Measurements from ENCODE around the gene EBF4. TPM values are rescaled to one million over a fixed set of nuclear protein-coding genes. Genes with fewer than 3 reads are reported as not detected.

The EBF4 gene, protein sequence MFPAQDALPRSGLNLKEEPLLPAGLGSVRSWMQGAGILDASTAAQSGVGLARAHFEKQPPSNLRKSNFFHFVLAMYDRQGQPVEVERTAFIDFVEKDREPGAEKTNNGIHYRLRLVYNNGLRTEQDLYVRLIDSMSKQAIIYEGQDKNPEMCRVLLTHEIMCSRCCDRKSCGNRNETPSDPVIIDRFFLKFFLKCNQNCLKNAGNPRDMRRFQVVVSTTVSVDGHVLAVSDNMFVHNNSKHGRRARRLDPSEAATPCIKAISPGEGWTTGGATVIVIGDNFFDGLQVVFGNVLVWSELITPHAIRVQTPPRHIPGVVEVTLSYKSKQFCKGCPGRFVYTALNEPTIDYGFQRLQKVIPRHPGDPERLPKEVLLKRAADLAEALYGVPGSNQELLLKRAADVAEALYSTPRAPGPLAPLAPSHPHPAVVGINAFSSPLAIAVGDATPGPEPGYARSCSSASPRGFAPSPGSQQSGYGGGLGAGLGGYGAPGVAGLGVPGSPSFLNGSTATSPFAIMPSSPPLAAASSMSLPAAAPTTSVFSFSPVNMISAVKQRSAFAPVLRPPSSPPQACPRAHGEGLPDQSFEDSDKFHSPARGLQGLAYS
- total RNA-seq (2014; rRNA removed; shearing (Covaris generic); ENCODE audit: low replicate concordance) = not detected in 2 replicates

DNA sequence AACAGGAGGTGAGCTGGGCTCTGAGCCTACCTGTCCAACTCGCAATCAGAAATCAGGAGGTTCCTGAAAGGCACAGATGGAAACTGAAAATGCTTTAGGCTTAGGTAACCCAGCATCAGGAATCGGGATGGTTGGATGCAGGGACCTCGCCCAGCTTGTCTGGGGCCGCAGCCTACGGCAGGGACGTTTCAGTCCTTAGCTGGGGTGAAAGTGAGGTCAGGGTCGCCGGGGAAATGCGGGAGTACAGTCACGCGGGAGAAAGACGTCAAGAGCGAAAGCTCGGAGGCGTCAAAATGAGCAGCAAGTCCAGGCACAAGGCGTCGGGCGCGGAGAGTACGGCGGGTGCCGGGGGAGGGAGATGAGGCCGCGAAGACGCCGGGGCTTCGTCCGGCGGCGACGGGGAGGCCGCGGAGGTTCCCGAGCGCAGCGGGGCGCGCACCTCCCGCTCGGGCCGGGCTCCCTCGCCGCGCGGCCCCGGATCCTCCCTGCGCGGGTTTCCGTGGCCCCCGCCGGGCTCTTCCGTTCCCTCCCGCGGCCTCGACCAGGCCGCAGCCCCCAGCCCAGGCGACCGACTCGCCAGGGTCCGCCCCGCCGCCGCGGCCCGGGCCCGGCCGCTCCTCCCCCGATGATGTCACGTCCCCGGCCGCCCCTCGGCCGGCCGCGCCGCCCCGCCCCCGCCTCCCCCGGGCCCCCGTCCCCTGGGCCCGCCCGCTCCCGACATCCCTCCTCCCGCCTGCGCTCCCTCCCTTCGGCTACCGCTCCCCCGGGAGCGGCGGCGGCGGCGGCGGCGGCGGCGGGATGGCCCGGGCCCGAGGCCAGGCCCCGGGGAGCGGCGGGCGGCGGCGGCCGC, at the start of gene EBF4:
Gene EBF4, plus strand, starts transcription at position 745 of the 850 bp plus-strand sequence. CDS start 866 bp downstream, outside the sequence.
- Histone ChIP-seq H3K4me3 (no peak within 1 kb of the TSS), H3K36me3 (no peaks in the 10 kb centered on the region), H3K9me3 (no peaks in the 10 kb centered on the region), H3K27me3 (peaks cover 13% of the 10 kb centered on the region)
- no peak for DNase-seq

DNA sequence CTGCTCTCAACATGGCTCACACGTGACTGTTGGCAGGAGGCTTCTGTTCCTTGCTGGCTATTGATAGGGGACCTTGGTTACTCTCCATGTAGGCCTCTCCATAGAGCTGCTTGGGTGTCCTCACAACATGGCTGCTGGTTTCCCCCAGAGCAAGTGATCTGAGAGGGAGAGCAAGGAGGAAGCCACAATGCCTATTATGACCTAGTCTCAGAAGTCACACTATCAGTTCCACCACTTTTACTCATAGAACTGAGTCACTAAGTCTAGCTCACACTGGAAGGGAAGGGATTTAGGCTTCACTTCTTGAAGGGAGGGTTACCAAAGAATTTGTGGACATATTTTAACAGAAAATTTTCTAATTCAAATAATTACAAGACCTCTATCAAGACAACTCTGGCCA, 48.9 kb upstream of the EBF4 start:
- no peak for DNase-seq
- Histone ChIP-seq H3K9me3 (no peaks in the 10 kb centered on the region), H3K36me3 (no peaks in the 10 kb centered on the region; the same call in 1 of the 2 replicates), H3K4me3 (no peak overlapping the region), H3K27me3 (no peaks in the 10 kb centered on the region)

DNA sequence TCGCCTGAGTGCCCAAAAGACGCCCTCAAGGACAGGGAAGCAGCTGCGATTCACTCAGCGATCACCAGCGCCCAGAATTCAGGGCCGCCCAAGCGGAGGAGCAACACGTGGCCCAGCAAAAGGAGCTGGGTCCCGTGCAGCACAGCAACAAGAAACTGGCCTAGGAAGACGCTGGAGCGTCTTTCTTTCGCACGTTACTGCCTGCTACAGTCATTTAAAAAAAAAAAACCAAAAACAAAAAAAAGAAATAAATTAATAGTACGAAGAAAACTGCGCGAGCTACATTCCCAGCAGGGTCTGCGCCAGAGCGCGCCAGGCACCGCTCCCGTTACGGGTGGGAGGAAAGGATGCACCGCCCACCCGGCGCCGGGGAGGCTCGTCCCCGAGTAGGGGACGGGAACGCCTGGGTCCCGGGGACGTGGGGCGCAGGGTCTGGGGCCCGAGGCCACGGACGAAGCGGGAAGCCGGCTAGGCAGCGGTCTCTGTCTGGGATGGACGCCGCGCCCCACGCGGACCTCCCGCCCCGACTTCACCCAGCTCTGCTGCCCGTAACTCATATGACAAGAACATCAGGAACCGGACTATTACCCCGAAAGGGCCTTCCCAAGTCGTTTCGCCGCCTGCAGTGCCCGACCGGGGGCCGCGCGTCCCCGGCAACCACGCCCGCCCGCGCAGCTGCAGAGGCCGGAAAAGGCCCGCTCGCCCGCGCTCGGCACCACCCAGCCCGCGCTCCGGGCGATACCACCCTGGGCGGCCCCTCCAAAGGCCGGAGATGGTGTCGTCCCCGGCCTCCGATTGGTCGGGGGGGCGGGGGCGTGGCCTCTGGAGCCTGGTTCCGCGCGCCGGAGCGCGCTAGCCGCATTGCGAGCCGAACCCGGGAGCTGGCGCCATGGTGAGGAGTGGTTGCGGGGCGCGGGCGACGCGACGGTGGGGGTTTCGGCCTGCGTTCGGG, 40.5 kb upstream of the EBF4 start, which contains the start of gene NOP56:
Gene NOP56, plus strand, starts transcription at position 861 of the 952 bp plus-strand sequence. Its CDS starts 29 bp downstream, at position 890.
- Histone ChIP-seq H3K4me3 (peak within 1 kb of the TSS; percentile 81), H3K36me3 (peaks cover 44% of the 10 kb centered on the region), H3K9me3 (no peaks in the 10 kb centered on the region), H3K27me3 (no peaks in the 10 kb centered on the region)
- peak; percentile 88 for DNase-seq

DNA sequence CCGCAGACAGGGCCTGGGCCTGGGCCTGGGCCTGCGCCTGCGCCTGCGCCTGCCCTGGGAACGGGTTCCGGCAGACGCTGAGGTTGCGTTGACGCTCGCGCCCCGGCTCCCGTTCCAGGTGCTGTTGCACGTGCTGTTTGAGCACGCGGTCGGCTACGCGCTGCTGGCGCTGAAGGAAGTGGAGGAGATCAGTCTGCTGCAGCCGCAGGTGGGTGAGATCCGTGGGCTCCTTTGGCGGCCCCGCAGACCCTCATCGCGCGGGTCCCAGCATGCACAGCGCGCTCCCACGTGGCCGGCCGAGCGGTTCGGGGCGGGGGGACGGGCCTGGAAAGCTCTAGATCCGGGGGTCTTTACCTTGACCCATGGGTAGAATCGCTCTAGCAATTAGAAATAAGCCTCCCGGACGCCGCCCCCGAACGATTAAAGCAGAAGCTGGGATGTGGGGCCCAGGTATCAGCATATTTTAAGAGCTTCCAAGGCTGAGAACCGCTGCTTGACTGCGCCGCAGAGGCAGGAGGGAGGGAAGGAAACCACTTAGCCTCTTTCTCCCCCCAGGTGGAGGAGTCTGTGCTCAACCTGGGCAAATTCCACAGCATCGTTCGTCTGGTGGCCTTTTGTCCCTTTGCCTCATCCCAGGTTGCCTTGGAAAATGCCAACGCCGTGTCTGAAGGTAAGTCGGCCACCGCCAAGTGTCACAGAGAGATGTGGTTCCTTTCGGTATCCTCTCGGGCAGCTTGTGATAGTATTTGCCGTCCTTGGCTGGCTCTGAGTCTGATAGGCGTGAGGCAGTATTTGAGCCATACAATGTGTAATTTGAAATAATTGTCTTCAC, 39.6 kb upstream of the EBF4 start:
- Histone ChIP-seq H3K36me3 (peaks cover 53% of the 10 kb centered on the region), H3K9me3 (no peaks in the 10 kb centered on the region), H3K4me3 (peak overlapping the region; percentile 81), H3K27me3 (no peaks in the 10 kb centered on the region)
- DNase-seq = peak; percentile 30

DNA sequence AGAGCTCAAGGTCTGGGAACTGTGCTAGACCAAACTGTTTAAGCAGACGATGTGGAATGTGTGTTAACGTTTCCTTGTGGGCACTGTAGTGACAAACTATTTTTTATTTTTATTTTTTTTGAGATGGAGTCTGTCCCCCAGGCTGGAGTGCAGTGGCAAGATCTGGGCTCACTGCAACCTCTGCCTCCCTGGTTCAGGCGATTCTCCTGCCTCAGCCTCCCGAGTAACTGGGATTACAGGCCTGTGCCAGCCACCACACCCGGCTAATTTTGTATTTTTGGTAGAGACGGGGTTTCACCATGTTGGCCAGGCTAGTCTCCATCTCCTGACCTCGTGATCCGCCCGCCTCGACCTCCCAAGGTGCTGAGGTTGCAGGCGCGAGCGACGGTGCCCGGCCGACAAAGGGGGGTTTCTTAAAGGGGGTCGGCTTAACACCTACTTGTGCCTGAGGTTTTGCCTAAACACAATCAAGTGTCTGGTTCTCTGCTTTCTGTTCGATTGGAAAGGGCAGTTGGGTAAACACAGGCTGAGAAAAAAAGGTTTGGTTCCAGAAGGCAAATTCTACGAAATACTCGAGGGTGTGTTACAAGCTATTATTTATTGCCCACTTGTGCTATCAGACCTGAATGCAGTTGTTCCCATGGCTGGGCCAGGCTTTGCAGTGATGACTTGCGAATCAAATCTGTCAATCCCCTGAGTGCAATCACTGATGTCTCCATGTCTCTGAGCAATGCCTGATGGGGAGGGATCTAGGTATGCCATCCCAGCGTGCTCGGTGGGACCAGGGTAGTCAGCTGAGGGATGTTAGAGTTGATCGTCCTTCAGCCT, 38.8 kb upstream of the EBF4 start:
- no peak for DNase-seq
- Histone ChIP-seq H3K36me3 (peaks cover 60% of the 10 kb centered on the region), H3K27me3 (no peaks in the 10 kb centered on the region), H3K4me3 (peak overlapping the region; percentile 81), H3K9me3 (no peaks in the 10 kb centered on the region)

DNA sequence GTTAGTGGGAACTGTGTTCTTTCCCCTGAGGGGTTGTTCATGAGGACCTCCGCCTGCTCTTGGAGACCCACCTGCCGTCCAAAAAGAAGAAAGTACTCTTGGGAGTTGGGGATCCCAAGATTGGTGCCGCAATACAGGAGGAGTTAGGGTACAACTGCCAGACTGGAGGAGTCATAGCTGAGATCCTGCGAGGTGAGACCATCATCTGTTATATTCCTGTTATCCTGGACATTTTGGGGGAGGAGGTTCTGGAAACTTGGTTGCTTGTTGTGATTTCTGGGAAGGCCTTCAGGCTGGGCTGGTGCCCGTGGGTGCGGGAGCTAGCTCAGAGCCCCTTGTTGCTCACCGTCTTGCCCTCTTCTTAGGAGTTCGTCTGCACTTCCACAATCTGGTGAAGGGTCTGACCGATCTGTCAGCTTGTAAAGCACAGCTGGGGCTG, 38.2 kb upstream of the EBF4 start:
- Histone ChIP-seq H3K9me3 (no peaks in the 10 kb centered on the region), H3K4me3 (peak overlapping the region; percentile 81), H3K27me3 (no peaks in the 10 kb centered on the region), H3K36me3 (peaks cover 60% of the 10 kb centered on the region)
- DNase-seq = no peak

DNA sequence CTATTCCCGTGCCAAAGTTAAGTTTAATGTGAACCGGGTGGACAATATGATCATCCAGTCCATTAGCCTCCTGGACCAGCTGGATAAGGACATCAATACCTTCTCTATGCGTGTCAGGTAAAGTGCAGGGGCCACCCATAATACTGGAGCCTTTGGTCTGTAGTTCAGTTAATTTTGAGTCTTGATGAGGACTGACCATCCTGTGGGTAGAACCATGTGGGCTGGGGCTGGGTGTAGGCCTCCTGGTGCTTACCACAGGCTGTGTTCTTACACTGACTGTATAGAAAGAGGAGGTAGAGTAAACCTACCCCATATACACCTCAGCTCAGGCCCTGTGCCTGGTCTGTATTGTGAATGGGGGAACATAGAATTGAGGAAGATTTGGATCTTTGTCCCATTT, 37.7 kb upstream of the EBF4 start:
- Histone ChIP-seq H3K4me3 (peak overlapping the region; percentile 81), H3K9me3 (no peaks in the 10 kb centered on the region), H3K27me3 (no peaks in the 10 kb centered on the region), H3K36me3 (peaks cover 60% of the 10 kb centered on the region)
- no peak for DNase-seq

DNA sequence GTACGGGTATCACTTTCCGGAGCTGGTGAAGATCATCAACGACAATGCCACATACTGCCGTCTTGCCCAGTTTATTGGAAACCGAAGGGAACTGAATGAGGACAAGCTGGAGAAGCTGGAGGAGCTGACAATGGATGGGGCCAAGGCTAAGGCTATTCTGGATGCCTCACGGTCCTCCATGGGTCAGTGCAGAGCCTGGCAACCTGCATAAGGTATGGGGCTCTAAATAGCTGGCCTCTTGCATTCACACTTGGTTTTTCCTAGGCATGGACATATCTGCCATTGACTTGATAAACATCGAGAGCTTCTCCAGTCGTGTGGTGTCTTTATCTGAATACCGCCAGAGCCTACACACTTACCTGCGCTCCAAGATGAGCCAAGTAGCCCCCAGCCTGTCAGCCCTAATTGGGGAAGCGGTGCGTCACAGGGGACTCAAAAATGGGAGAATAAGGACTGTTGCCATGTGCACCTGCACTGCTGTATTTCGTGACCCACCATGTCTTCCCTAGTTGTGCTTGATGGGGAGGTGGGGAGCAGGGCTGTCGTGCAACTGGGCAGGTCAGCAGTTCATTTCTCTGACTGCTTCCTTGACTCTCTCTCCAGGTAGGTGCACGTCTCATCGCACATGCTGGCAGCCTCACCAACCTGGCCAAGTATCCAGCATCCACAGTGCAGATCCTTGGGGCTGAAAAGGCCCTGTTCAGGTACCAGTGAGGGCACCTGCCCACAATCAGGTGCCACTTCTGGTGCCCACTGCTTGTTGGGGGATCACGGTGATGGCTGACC, 37.1 kb upstream of the EBF4 start:
- no peaks in the 10 kb centered on the region for H3K27me3 ChIP-seq
- peaks cover 60% of the 10 kb centered on the region for H3K36me3 ChIP-seq
- H3K9me3 ChIP-seq = no peaks in the 10 kb centered on the region
- no peak overlapping the region; the same call in 1 of the 2 replicates for H3K4me3 ChIP-seq
- no peak for DNase-seq

DNA sequence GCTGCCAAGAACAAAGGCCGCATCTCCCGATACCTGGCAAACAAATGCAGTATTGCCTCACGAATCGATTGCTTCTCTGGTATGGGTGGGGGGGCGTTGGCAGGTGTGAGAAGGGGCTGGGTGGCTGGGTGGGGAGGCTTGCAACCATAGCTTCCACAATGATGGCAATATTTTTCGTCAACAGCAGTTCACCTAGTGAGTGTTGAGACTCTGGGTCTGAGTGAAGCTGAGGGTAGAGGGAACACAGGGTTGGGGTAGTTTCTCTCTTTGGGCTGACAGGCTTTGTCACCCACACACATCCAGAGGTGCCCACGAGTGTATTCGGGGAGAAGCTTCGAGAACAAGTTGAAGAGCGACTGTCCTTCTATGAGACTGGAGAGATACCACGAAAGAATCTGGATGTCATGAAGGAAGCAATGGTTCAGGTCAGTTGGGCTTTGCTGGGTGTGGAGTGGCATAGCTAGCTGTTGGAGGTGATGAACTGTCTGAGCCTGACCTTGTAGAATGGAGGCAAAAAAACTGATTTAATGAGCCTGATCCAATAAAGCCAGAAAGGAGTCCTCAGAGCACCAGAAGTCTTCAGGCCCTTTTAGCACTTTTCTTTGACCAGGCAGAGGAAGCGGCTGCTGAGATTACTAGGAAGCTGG, 36.0 kb upstream of the EBF4 start:
- Histone ChIP-seq H3K4me3 (no peak overlapping the region), H3K9me3 (no peaks in the 10 kb centered on the region), H3K36me3 (peaks cover 60% of the 10 kb centered on the region), H3K27me3 (no peaks in the 10 kb centered on the region)
- no peak for DNase-seq

DNA sequence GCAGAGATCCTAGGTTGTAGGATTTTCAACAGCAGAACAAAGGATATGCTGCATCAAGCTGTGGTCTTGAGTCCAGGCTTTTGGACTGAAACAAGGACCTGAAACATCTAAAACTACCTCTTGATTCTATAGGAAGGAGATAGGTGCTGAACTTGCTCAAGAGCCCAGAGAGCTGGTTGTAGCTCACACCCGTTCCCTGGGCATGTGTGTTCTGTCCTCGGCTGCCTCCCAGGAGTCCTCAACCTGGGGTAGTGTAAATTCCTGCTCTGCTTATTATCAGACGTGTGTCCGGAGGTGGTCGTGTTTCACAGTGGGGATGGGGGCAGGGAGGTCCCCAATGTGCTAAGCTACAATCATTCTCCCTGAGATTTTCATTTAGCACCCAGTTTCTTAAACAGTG, 35.3 kb upstream of the EBF4 start:
- no peak for DNase-seq
- Histone ChIP-seq H3K4me3 (no peak overlapping the region), H3K36me3 (peaks cover 63% of the 10 kb centered on the region), H3K9me3 (no peaks in the 10 kb centered on the region), H3K27me3 (no peaks in the 10 kb centered on the region)

DNA sequence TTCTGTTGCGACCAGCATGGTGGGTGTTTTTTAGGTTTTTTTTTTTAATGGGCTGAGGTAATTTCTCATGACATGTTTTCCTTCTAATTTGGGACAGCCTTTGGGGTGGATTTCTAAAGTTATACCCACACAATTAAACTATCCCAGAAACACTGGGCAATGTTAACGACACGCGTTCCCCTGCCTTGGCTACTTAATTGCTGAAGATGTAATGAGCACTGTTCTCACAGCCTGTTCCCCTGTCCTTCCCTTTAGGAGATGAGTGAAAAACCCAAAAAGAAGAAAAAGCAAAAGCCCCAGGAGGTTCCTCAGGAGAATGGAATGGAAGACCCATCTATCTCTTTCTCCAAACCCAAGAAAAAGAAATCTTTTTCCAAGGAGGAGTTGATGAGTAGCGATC, 34.9 kb upstream of the EBF4 start:
- H3K36me3 ChIP-seq = peaks cover 68% of the 10 kb centered on the region

DNA sequence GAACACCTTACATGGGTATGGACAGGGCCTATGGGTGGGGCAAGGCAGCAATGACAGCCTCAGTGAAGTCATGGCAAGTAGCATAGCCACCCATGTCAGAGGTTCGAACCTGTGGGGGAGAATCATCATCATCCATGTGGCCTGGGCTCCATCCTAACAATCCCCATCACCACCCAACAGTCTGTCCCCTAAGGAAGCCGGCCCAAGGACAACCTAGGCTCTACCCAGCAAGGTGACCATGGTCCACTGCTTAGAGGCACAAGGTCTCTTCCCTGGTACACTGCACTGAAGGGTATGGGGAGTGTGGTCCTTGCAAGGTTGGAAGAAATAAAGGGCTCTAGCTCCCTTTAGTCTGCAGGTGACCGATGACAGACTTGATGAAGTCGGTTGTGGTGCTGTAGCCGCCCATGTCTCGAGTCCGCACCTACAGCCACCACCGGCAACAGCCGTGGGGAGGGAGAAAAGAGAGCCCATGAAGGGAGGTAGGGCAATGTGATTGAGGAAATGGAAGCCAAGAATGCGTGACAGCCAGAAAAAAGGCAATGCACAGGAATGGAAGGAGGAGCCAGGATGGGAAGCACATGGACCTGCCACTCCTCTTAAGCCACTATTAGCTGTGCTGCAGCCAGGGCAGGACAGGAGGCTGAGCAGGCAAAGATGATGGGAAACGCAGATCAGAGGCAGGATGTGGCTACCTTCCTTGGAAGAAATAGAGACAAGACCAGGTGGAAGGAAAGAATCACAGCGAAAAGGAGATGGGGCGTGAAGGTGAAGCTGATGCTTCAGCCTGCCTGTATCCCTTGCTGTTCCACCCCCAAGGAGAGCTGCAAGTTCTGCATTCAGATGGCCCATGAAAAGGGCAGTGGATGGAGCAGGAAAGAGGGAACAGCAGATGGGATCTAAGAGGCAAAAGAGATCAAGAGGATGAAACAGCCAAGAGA, 33.9 kb upstream of the EBF4 start:
- H3K36me3 ChIP-seq = peaks cover 58% of the 10 kb centered on the region
- no peaks in the 10 kb centered on the region for H3K9me3 ChIP-seq
- DNase-seq = peak; percentile 9
- H3K4me3 ChIP-seq = no peak overlapping the region
- H3K27me3 ChIP-seq = no peaks in the 10 kb centered on the region

More for the DNA sequence above, 34.9 kb upstream of the EBF4 start:
- no peak overlapping the region for H3K4me3 ChIP-seq
- no peak for DNase-seq
- no peaks in the 10 kb centered on the region for H3K9me3 ChIP-seq
- H3K27me3 ChIP-seq = no peaks in the 10 kb centered on the region

Data from MG63 (cell line).